Inflammatory macrophage treated with lipopolysaccharide for 1 hour (primary cell): ENCODE data around the gene SH3TC1.

Experiments used
- DNase-seq, 2 donors: peaks; one replicate each; pipeline ENCODE4 v3.0.0-alpha.2; 2020 to 2022

Gene SH3TC1

DNA sequence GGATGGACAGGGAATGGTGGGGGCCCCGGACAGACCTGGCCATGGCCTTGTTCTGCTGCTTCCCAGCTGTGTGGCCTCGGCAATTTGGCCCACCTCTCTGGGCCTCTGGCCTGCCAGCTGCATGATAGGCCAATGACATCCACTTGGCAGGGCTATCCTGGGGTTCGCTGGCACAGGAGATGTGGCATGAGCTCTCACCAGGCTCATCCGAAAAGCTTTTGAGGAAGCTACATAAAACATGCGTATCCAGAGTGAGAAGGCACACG, 18.1 kb downstream of the SH3TC1 start:
- no peak for DNase-seq

DNA sequence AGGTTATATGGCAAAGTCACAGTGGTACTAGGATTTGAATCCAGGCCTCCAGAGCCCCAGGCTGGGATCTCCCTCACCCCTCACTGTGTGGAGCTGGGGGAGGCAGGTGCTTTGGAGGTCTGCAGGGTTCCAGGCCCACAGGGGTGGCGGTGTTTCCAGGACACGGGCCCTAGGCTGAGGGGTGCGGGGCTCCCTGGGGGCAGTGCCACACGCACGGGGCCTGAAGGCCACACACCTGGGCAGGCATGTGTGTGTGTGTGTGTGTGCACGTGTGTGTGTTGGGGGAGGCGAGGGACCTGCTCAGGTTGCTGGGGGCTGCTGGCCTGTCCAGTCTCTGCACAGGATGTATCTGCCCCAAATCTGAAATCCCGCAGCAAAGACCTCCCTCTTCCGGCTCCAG, 18.8 kb downstream of the SH3TC1 start:
- DNase-seq: no peak

DNA sequence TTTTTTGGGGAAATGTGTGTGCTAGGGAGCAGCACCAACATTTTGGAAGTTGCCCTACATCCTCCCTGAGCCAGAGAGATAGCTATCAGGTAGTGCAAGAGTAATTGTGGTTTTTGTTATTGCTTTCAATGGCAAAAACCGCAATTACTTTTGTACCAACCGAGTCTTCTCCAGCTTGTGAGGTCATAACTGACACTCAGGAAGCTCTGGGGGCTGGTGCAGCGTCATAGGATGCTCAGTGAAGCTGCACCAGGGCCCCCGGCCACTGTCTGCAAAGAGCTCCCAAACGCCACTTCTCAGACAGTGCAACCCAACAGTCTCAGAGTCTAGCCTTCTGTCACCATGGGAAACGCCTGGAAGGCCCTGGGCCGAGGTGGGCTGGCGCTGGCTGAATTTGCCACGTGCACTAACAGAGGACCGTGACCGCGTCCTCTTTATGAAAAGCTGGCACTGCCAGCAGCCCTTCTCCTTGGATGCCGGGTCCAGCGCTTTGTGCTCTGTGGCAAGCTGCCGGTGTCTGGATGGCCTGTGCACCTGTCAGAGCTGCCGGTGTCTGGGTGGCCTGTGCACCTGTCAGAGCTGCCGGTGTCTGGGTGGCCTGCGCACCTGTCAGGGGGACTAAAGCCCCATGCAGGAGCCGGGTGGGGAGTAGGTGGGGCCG, 19.4 kb downstream of the SH3TC1 start:
- DNase-seq: no peak

DNA sequence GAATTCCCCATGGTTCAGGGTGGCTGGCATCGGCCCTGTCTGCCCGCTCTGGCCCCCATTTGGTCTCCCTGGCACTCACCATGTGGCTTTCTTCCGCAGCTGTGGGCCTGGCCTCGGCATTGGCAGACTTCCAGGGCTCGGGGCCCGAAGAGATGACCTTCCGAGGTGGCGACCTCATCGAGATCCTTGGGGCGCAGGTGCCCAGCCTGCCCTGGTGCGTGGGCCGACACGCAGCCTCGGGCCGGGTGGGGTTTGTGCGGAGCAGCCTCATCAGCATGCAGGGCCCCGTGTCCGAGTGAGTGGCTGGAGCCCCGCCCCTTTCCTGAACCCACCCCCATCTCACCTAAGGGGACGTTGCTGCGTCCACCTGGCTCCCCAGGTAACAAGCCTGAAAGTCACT, 20.1 kb downstream of the SH3TC1 start:
- no peak for DNase-seq

DNA sequence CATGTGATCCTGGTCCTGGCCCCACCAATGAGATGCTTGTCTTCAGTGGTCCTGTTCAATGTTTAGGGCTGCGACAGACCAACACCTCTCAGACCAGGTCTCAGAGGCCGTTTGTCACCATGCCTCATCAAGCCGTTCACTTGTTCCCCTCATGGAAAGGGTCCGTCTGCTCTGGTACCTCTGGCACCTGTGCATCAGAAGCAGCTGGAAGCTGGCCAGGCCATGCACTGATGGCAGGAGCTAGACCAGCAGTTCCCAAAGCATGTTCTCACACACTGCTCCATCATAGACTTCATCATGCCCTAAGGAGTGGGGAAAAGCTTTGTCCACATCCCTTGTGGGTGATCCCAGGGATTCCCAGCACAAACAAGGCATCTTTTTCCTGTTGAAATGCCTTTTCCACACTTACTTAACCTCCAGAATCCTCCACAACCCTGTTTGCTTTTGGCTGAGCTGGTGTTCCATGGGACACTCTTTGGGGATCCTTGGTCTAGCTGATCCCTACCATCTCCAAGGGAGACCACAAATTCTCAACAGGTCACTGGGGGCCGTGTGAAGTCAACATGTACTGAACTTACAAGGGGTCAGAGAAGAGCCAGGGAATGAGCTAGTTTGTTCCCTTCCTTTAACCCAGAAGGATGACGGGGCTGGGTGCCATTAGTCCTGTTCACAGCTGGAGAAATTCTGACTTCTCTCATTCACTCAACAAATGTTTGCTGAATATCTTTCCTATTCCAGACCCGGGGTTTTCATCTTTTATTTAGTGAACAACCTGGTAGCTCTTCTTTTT, 21.8 kb downstream of the SH3TC1 start:
- DNase-seq: no peak

DNA sequence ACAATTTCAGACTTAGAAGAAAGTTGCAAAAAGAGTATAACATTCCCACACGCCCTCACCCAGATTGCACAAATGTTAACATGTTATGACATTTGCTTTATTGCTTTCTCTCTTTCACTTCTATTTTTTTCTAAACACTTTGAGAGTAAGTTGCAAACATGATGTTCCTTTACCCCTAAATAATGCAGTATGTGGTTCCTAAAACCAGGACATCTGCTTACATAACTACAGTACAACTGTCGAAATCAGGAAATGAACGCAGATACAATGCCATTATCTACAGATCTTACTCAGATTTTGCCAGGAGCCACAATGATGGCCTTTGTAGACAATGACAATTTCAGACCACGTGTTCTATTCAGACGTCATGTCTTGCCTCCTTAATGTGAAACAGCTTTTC, 22.4 kb downstream of the SH3TC1 start:
- DNase-seq: peak; percentile 92 to 93

DNA sequence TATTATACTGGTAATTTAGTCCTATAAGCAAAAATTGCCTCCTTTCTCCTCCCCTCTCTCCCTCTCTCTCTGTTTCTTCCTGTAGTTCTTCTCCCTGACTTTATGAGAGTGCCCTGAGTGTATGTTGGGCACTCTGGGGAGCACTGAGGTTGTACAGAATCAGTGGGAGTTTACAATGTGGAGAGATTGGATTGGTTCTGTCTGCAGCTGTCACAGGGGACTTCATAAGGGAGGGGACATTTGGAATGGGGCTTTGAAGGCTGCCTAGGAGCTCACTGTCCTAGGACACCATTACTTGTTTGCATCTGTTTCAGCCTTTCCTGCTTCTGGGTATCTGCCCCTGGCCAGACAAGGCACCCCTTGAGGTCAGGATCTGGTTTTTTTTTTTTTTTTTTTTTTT, 22.9 kb downstream of the SH3TC1 start:
- no peak for DNase-seq

DNA sequence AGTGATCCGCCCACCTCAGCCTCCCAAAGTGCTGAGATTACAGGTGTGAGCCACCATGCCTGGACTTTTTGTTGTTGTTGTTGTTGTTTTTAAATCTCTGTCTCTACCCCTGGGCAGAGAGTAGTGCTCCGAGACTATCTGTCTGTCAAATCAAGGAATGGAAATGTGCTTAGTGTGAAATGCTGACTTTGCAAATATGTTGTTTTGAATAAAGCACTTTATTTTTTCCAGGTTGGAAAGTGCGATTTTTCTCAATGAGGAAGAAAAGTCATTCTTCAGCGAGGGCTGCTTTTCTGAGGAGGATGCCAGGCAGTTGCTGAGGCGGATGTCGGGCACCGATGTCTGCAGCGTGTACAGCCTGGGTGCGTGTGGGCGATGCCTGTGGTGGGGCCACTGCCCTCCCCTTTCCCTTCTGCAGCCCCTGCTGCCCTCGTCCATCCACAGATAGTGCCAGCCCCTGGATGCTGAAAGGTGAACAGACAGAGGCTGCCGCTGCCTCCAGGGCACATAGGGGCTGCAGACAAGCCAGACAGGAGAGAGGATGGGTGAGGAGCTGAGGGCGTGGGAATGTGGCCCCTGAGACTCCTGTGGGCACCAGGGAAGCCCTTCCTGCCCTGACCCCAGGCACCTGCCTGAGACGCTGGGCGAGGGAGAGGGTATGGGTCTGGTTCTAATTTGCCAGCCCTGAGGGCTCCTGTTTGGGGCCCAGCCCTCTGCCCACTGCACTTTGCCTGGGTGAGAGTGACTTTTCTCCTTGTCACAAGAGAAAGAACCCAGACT, 23.7 kb downstream of the SH3TC1 start:
- DNase-seq: no peak

DNA sequence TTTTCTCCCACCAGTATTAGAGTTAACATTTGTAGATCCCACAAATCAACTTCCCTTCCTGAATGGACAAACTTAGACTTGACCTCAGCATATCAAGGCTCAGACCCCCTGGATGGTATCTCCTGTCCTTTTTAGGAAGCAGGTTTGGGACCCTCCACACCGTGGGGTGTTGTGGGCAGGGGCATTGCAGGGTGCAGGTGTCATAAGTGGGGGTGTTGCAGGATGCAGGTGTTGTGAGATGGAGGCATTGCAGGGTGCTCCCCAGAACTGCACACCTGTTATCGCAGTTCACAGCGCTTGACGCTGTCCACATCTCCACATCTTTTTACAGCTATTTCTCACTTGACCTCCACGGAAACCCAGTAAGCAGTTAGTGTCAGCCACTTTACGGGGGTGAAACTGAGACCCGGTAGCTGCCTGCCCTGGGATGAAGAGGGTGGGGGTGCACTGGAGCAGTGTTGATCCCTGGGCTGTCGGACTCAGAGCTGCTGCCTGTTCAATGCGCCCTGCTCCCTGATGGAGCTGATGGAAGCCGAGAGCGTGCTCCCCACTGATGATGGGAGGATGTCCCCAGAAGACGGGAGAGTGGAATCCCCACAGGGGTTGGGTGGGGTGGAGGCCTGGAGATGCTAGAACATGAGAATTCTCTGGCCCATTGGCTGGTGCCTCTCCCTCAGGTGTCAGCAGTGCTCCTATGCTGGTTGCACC, 25.3 kb downstream of the SH3TC1 start:
- no peak for DNase-seq

DNA sequence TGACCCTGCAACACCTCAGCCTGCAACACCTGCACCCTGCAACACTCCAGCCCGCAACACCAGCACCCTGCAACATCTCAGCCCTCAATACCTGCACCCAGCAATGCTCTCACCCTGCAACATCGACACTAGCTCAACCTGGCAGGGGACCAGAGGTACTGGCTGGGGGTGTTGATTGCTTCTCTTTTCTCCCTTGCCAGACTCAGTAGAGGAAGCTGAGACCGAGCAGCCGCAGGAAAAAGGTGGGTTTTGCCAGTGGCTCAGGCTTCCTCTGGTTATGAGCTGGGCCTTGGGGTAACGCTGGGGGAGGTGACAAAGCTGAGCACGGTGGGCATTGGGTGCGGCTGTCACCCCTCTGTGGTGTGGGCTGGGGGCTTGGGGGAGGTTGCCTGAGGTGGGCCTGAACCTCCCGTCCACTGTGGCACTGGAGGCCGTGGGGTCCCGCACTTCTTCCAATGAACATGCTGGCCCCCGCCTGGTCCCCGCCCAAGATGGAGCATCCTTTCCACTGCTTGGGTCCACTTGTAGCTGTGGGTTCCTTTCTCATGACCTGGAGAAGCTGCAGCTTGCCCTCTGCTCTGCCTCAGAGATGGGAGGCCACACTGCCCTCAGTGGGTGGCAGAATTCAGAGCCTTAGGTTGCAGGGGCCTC, 26.0 kb downstream of the SH3TC1 start:
- no peak for DNase-seq

DNA sequence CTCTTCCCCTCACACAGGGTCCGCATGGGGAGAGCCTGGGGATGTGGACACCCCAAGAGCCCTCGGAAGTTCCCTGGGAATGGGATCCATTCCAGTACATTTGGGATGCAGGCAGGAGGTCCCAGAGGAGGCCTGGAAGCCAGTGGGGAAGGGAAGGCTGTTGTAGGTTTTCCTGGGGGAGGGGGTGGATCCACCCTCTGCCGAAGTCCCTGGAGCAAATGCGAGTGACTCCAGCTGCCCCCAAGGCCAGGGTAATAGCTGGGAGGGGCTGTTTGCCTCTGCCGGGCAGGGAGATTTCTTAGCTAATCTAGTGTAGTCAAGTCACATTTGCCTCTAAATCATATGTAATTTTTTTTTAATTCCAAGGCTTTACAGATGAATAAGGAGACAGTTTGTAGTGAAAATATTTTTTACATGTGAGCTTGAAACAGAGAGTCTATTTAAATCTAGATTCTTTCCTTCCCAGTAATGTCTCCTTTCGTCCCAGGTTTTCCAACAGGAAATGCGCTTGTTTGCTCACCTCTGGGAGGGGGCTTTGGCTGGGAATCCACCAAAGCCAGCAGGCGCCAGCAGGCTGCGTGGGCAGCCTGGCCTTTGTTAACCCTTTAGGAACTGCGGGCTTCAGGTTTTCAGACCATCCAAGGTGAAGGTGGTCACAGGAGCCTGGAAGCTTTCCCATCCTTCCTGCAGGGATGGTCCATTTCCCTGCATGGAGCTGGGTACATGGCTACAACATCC, 26.8 kb downstream of the SH3TC1 start:
- no peak for DNase-seq

DNA sequence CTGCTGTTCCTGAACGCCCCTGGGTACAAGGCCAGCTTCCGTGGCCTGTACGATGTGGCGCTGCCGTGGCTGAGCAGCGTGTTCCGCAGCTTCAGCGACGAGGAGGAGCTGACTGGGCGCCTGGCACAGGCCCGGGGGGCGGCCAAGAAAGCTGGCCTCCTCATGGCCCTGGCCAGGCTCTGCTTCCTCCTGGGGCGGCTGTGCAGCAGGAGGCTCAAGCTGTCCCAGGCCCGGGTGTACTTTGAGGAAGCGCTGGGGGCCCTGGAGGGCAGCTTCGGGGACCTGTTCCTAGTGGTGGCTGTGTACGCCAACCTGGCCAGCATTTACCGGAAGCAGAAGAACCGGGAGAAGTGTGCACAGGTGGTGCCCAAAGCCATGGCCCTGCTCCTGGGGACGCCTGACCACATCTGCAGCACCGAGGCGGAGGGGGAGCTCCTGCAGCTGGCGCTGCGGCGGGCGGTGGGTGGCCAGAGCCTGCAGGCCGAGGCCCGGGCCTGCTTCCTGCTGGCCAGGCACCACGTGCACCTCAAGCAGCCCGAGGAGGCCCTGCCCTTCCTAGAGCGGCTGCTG, 28.2 kb downstream of the SH3TC1 start:
- no peak for DNase-seq

DNA sequence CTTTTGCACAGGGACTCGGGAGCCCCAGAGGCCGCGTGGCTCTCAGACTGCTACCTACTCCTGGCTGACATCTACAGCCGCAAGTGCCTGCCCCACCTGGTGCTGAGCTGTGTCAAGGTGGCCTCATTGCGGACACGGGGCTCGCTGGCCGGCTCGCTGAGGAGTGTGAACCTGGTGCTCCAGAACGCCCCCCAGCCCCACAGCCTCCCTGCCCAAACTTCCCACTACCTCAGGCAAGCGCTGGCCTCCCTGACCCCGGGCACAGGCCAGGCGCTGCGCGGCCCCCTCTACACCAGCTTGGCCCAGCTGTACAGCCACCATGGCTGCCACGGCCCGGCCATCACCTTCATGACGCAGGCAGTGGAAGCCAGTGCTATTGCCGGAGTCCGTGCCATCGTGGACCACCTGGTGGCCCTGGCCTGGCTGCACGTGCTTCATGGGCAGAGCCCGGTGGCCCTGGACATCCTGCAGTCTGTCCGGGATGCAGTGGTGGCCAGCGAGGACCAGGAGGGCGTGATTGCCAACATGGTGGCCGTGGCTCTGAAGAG, 28.8 kb downstream of the SH3TC1 start:
- DNase-seq: no peak

DNA sequence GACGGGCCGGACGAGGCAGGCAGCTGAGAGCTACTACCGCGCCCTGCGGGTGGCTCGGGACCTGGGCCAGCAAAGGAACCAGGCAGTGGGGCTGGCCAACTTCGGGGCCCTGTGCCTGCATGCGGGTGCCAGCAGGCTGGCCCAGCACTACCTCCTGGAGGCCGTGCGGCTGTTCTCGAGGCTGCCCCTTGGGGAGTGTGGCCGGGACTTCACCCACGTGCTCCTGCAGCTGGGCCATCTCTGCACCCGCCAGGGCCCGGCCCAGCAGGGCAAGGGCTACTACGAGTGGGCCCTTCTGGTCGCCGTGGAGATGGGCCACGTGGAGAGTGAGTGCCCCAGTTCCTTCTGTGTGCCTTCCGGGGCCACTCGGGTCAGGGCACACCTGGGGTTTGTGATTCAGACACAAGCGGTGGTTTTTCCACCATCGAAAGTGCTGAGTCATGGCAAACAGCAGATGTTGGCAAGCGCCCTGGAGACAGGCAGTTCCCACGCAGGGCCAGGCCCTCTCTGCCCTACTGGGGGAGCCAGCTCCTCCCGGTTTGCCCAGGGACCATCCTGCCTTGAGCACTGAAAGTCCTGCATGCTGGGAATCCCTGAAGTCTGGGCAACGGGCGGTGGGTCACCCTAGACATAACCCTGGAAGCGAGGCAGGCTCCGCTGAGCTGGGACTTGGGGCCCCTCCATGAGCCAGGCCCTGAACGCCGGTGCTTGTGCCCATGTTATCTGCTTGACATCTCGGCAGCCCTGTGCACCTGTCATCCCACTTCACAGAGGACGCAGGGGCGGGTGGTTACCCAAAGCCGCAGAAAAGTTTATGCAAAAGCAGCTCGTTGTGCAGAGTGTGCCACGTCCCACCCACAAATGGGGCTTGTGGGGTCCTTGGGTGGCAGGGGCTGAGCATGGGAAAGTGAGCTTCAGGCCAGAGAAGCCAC, 29.5 kb downstream of the SH3TC1 start:
- peak in 1 of 2 donors; percentile 50 for DNase-seq

DNA sequence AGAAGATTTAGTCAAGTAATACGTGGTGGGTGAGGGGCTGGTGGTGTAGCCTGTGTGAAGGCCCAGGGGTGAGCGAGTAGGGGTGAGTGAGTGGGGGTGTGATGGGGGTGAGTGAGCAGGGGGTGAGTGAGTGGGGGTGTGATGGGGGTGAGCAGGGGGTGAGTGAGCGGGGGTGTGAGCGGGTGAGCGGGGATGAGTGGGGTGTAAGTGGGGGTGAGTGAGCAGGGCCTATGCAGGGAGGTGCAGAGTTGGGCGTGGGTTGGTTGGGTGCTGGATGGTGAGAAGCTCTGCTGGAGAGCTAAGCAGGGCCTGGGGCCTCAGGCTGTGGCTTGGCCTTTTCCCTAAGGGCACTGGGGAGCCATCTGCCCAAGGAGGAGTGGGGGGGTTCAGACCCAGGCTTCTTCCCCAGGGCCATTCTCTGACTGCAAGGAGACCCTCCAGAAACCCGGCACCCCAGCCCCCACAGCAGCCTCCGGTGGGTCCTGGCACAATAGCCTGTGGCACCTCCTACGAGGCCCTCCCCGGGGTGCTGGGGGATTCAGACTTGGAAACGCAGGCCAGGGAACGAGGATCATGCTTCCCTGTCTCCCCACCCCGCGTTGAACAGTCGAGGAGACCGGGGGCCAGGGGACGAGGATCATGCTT, 30.4 kb downstream of the SH3TC1 start:
- no peak for DNase-seq

DNA sequence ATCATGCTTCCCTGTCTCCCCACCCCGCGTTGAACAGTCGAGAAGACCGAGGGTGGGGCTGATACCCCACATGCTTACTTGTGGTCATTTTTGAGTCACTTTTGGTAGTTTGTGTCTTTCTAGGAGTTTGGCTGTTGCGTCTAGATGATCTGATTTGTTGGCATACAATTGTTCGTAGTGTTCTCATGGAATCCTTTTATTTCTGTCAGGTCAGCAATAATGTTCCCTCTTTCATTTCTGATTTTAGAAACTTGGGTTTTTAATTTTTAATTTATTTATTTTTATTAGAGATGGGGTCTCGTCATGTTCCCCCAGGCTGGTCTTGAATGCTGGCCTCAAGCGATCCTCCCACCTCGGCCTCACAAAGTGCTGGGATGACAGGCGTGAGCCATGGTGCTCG, 30.9 kb downstream of the SH3TC1 start:
- DNase-seq: no peak

DNA sequence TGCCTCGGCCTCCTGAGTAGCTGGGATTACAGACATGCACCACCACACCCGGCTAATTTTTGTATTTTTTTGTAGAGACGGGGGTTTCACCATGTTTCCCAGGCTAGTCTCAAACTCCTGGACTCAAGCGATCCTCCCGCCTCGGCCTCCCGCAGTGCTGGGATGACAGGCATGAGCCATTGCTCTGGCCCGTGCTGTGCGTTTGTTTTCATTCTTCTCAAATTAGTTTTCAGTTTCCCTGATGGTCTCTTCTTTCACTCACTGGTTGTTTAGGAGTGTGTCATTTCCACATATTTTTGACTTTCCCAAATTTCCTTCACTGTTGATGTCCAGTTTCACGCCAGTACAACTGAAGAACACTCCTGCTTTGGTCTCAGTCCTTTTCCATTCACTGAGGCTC, 31.8 kb downstream of the SH3TC1 start:
- no peak for DNase-seq

DNA sequence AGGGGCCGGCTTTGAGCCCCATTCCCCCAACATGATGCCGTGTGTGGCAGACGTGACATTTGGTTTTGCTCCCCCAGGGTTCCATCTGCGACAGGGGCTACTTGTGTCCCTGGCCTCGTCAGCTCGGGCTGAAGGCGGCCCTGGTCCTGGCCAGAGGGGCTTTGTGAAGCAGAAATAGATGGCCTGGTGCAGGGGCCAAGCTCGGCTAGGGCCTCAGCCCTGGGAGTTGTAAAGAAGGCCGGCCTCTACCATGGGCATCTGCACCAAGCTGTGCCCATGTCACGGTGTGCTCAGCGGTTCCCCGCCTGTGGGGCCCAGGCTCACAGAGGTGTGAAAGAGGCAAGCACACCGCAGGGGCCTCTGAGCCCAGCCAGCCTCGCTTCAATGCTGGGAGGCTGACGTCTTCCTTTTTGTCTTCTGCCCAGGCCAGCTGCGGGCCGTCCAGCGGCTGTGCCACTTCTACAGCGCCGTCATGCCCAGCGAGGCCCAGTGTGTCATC, 32.5 kb downstream of the SH3TC1 start:
- DNase-seq: no peak

DNA sequence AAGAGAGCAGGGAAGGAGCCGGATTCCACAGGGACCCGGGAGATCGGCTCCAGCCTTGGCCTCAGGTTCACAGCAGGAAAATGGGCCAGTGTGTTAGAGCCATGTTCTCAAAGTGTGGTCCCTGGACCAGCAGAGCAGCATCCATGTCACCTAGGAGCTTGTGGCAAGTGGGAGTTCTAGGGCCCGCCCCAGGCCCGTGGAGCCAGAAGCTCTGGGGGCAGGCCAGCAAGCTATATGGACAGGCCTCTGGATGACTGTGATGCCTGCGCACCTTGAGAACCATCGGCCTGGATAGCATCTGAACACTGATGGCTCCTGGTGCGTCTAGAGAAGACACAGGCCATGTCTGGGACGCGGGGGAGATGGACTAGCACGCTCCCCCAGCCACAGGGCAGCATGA, 33.7 kb downstream of the SH3TC1 start:
- DNase-seq: no peak
